HG03066 (cell line): Measurements from ENCODE around the gene SUPT20HL2.
"Not testable (repeated sequence)": the region's sequence is repeated elsewhere in the genome, so short reads cannot be mapped to it uniquely, and the experiment has no call there.

Experiments used
- ATAC-seq: cut with Tn5 transposase; IDR thresholded peaks from one replicate; pipeline ENCODE4 v1.9.1; 2021; ENCODE audit warnings: low read depth; ENCODE audit not compliant: unreplicated experiment

SUPT20HL2 gene

GRCh38 chrX:24314019-24314635 is at the start of gene SUPT20HL2:
TSS of gene SUPT20HL2 (minus strand) at chrX:24314069. CDS start at chrX:24313315, 754 bp downstream.
- ATAC-seq: no peak

- ATAC-seq: not testable (repeated sequence)
Observed at GRCh38 chrX:24362089-24362745, 48.3 kb upstream of the SUPT20HL2 start.

GRCh38 chrX:24360272-24360671 is 46.4 kb upstream of the SUPT20HL2 start, which contains the start of gene SUPT20HL1:
TSS of gene SUPT20HL1 (plus strand) at chrX:24360639. CDS start at chrX:24362761, 2,122 bp downstream.
- no peak for ATAC-seq

- no peak for ATAC-seq
Observed at GRCh38 chrX:24357106-24357505, 43.2 kb upstream of the SUPT20HL2 start.

GRCh38 chrX:24355095-24355494 is 41.2 kb upstream of the SUPT20HL2 start:
- no peak for ATAC-seq

GRCh38 chrX:24350217-24350616 is 36.3 kb upstream of the SUPT20HL2 start:
- no peak for ATAC-seq

GRCh38 chrX:24347881-24348280 is 34.0 kb upstream of the SUPT20HL2 start:
- ATAC-seq: no peak

- no peak for ATAC-seq
Observed at GRCh38 chrX:24343719-24344118, 29.9 kb upstream of the SUPT20HL2 start.

GRCh38 chrX:24341795-24342194 is 27.9 kb upstream of the SUPT20HL2 start:
- ATAC-seq: no peak

GRCh38 chrX:24340501-24340900 is 26.6 kb upstream of the SUPT20HL2 start:
- ATAC-seq: no peak

GRCh38 chrX:24339911-24340310 is 26.0 kb upstream of the SUPT20HL2 start:
- no peak for ATAC-seq

GRCh38 chrX:24335871-24336270 is 22.0 kb upstream of the SUPT20HL2 start:
- no peak for ATAC-seq

GRCh38 chrX:24334461-24334860 is 20.6 kb upstream of the SUPT20HL2 start:
- no peak for ATAC-seq

- ATAC-seq: no peak
Observed at GRCh38 chrX:24333371-24333770, 19.5 kb upstream of the SUPT20HL2 start.

GRCh38 chrX:24332878-24333277 is 19.0 kb upstream of the SUPT20HL2 start:
- ATAC-seq: no peak

GRCh38 chrX:24325231-24325630 is 11.4 kb upstream of the SUPT20HL2 start:
- ATAC-seq: no peak

GRCh38 chrX:24321741-24322395 is 8.0 kb upstream of the SUPT20HL2 start:
- no peak for ATAC-seq

- ATAC-seq: no peak
Observed at GRCh38 chrX:24317567-24317966, 3.7 kb upstream of the SUPT20HL2 start.

- ATAC-seq: no peak
Observed at GRCh38 chrX:24316111-24316510, 2.2 kb upstream of the SUPT20HL2 start.

GRCh38 chrX:24312249-24312607 is 1.6 kb downstream of the SUPT20HL2 start:
- not testable (repeated sequence) for ATAC-seq

GRCh38 chrX:24311507-24312248 is 2.2 kb downstream of the SUPT20HL2 start:
- not testable (repeated sequence) for ATAC-seq
